HEK293 (cell line): ENCODE results near the gene DYNLRB1.

Experiments used
- GLI2 ChIP-seq: fragments of 450-650 bp; formaldehyde crosslinking; IDR thresholded peaks from 2 replicates; pipeline ENCODE4; 2017; ENCODE audit warnings: missing biosample characterization, missing genetic modification characterization, low read depth, borderline replicate concordance
- KLF1 ChIP-seq: fragments of 450-650 bp; formaldehyde crosslinking; IDR thresholded peaks from 2 replicates; pipeline ENCODE4 v1.5.1; 2016; ENCODE audit warnings: missing biosample characterization, missing genetic modification characterization
- KLF16 ChIP-seq: fragments of 450-650 bp; formaldehyde crosslinking; IDR thresholded peaks from 2 replicates; pipeline ENCODE4 v1.5.1; 2017; ENCODE audit warnings: missing biosample characterization, missing genetic modification characterization
- PATZ1 ChIP-seq: fragments of 450-650 bp; formaldehyde crosslinking; IDR thresholded peaks from 2 replicates; pipeline ENCODE4 v1.5.1; 2016; ENCODE audit warnings: missing biosample characterization, missing genetic modification characterization
- SALL2 ChIP-seq: fragments of 450-650 bp; formaldehyde crosslinking; IDR thresholded peaks from 2 replicates; pipeline ENCODE4 v1.5.0; 2017; ENCODE audit warnings: missing biosample characterization, mild to moderate bottlenecking, missing genetic modification characterization, borderline replicate concordance
- ZBTB49 ChIP-seq: fragments of 450-650 bp; formaldehyde crosslinking; IDR thresholded peaks from 2 replicates; pipeline ENCODE4 v1.5.1; 2016; ENCODE audit warnings: missing biosample characterization, missing genetic modification characterization, low read depth
- ZBTB7A ChIP-seq: fragments of 450-650 bp; formaldehyde crosslinking; IDR thresholded peaks from 2 replicates; pipeline ENCODE4 v1.5.1; 2016; ENCODE audit warnings: low read depth, missing biosample characterization, missing genetic modification characterization
- ZFP69B ChIP-seq: fragments of 450-650 bp; formaldehyde crosslinking; IDR thresholded peaks from 2 replicates; pipeline ENCODE4 v1.5.1; 2016; ENCODE audit warnings: missing biosample characterization, missing genetic modification characterization
- ZIC2 ChIP-seq: fragments of 450-650 bp; formaldehyde crosslinking; IDR thresholded peaks from 2 replicates; pipeline ENCODE4 v1.5.1; 2016; ENCODE audit warnings: missing biosample characterization, missing genetic modification characterization
- ZNF114 ChIP-seq: fragments of 450-650 bp; formaldehyde crosslinking; IDR thresholded peaks from 2 replicates; pipeline ENCODE4 v1.5.0; 2017; ENCODE audit warnings: missing biosample characterization, missing genetic modification characterization
- ZNF169 ChIP-seq: fragments of 450-650 bp; formaldehyde crosslinking; IDR thresholded peaks from 2 replicates; pipeline ENCODE4 v1.5.1; 2016; ENCODE audit warnings: missing biosample characterization, missing genetic modification characterization
- ZNF223 ChIP-seq: fragments of 450-650 bp; formaldehyde crosslinking; IDR thresholded peaks from 2 replicates; pipeline ENCODE4 v1.5.1; 2016; ENCODE audit warnings: missing biosample characterization, missing genetic modification characterization
- ZNF341 ChIP-seq: fragments of 450-650 bp; formaldehyde crosslinking; IDR thresholded peaks from 2 replicates; pipeline ENCODE4; 2016; ENCODE audit warnings: low read depth, missing biosample characterization, missing genetic modification characterization
- ZNF514 ChIP-seq: fragments of 450-650 bp; formaldehyde crosslinking; IDR thresholded peaks from 2 replicates; pipeline ENCODE4 v1.5.1; 2016; ENCODE audit warnings: missing biosample characterization, missing genetic modification characterization
- ZNF544 ChIP-seq: fragments of 450-650 bp; formaldehyde crosslinking; IDR thresholded peaks from 2 replicates; pipeline ENCODE4 v1.5.0; 2017; ENCODE audit warnings: missing biosample characterization, missing genetic modification characterization
- ZNF558 ChIP-seq: fragments of 450-650 bp; formaldehyde crosslinking; IDR thresholded peaks from 2 replicates; pipeline ENCODE4 v1.5.1; 2016; ENCODE audit warnings: missing biosample characterization, missing genetic modification characterization
- ZNF596 ChIP-seq: fragments of 450-650 bp; IDR thresholded peaks from 2 replicates; pipeline ENCODE4 v1.5.0; 2018; ENCODE audit warnings: missing biosample characterization, mild to moderate bottlenecking, missing genetic modification characterization, moderate library complexity
- ZNF654 ChIP-seq: fragments of 450-650 bp; formaldehyde crosslinking; IDR thresholded peaks from 2 replicates; pipeline ENCODE4 v1.5.1; 2016; ENCODE audit warnings: low read depth, missing biosample characterization, missing genetic modification characterization
- ZNF707 ChIP-seq: fragments of 450-650 bp; formaldehyde crosslinking; IDR thresholded peaks from 2 replicates; pipeline ENCODE4 v1.5.1; 2016; ENCODE audit warnings: missing biosample characterization, missing genetic modification characterization
- ZNF776 ChIP-seq: fragments of 450-650 bp; formaldehyde crosslinking; IDR thresholded peaks from 2 replicates; pipeline ENCODE4 v1.5.0; 2017; ENCODE audit warnings: missing biosample characterization, missing genetic modification characterization, borderline replicate concordance
- ZXDB ChIP-seq: fragments of 450-650 bp; formaldehyde crosslinking; IDR thresholded peaks from 2 replicates; pipeline ENCODE4 v1.5.1; 2016; ENCODE audit warnings: missing biosample characterization, missing genetic modification characterization
- TF ChIP-seq, protein P1 (sequence below): fragments of 450-650 bp; formaldehyde crosslinking; IDR thresholded peaks from 2 replicates; pipeline ENCODE4 v1.5.1; 2017; ENCODE audit warnings: missing biosample characterization, missing genetic modification characterization
- TF ChIP-seq, protein P2 (sequence below): fragments of 450-650 bp; formaldehyde crosslinking; IDR thresholded peaks from 2 replicates; pipeline ENCODE4 v1.5.1; 2016; ENCODE audit warnings: missing biosample characterization, missing genetic modification characterization
- TF ChIP-seq, protein P3 (sequence below): fragments of 450-650 bp; formaldehyde crosslinking; conservative IDR thresholded peaks from 2 replicates; pipeline ENCODE4 v1.5.1; 2016; ENCODE audit warnings: low read depth, missing biosample characterization, missing genetic modification characterization
- TF ChIP-seq, protein P4 (sequence below): fragments of 450-650 bp; formaldehyde crosslinking; IDR thresholded peaks from 2 replicates; pipeline ENCODE4 v1.5.1; 2017; ENCODE audit warnings: missing biosample characterization, missing genetic modification characterization
- TF ChIP-seq, protein P5 (sequence below): fragments of 450-650 bp; formaldehyde crosslinking; IDR thresholded peaks from 2 replicates; pipeline ENCODE4 v1.5.1; 2016; ENCODE audit warnings: missing biosample characterization, missing genetic modification characterization

Gene DYNLRB1

DNA sequence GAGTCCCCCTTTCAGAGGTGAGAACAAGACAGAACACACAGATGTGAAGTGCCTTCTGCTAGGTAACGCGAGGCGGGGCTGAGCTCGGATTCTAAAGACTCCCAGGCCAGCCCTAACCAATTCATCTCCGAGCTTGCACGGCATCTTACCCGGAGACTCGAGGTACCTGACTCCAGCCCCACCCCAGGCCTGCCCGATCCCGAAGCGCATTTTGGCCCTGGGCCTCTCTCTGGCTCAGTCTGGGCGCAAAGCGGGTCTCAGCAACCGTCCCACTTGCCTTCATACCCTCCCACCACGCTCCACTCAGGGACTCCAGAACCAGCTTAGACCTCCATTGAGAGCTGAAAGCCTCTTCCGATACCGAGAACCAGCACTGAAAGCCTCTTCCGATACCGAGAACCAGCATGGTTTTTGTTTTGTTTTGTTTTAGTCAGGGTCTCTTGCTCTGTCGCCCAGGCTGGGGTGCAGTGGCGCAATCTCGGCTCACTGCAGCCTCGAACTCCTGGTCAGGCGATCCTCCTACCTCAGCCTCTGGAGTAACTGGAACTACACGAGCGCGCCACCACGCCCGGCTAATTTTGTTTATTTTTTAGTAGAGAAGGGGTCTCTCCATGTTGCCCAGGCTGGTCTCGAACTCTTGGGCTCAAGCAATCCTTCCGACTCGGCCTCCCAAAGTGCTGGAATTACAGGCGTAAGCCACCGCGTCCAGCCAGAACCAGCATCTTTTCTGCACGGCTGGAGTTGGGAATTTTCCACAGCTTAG is 557 bp upstream of the DYNLRB1 start (continued):
- TF ChIP-seq, protein P1, sequence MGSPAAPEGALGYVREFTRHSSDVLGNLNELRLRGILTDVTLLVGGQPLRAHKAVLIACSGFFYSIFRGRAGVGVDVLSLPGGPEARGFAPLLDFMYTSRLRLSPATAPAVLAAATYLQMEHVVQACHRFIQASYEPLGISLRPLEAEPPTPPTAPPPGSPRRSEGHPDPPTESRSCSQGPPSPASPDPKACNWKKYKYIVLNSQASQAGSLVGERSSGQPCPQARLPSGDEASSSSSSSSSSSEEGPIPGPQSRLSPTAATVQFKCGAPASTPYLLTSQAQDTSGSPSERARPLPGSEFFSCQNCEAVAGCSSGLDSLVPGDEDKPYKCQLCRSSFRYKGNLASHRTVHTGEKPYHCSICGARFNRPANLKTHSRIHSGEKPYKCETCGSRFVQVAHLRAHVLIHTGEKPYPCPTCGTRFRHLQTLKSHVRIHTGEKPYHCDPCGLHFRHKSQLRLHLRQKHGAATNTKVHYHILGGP (tag by site-specific recombination) = no peak
- TF ChIP-seq, protein P2, sequence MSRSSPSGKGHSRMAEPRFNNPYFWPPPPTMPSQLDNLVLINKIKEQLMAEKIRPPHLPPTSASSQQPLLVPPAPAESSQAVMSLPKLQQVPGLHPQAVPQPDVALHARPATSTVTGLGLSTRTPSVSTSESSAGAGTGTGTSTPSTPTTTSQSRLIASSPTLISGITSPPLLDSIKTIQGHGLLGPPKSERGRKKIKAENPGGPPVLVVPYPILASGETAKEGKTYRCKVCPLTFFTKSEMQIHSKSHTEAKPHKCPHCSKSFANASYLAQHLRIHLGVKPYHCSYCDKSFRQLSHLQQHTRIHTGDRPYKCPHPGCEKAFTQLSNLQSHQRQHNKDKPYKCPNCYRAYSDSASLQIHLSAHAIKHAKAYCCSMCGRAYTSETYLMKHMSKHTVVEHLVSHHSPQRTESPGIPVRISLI = no peak
- TF ChIP-seq ZIC2 (no peak), ZNF514 (tag by site-specific recombination) (no peak), ZNF341 (tag by site-specific recombination) (no peak), KLF16 (tag by site-specific recombination) (no peak), ZNF114 (no peak), ZNF654 (tag by site-specific recombination) (no peak), ZNF707 (tag by site-specific recombination) (no peak), ZNF223 (no peak), ZNF558 (tag by site-specific recombination) (peak; percentile 11; the same call in 1 of the 2 replicates), ZXDB (tag by site-specific recombination) (peak; percentile 51; the same call in 1 of the 2 replicates), ZNF544 (no peak), PATZ1 (tag by site-specific recombination) (peak; percentile 23; the same call in 1 of the 2 replicates), ZFP69B (tag by site-specific recombination) (no peak), ZBTB49 (tag by site-specific recombination) (no peak), ZNF169 (tag by site-specific recombination) (no peak), SALL2 (tag by site-specific recombination) (no peak), ZNF596 (tag by site-specific recombination) (no peak), ZBTB7A (tag by site-specific recombination) (peak; percentile 90; the same call in 1 of the 2 replicates), ZNF776 (tag by site-specific recombination) (no peak), KLF1 (peak; percentile 40), GLI2 (no peak)
- TF ChIP-seq, protein P3, sequence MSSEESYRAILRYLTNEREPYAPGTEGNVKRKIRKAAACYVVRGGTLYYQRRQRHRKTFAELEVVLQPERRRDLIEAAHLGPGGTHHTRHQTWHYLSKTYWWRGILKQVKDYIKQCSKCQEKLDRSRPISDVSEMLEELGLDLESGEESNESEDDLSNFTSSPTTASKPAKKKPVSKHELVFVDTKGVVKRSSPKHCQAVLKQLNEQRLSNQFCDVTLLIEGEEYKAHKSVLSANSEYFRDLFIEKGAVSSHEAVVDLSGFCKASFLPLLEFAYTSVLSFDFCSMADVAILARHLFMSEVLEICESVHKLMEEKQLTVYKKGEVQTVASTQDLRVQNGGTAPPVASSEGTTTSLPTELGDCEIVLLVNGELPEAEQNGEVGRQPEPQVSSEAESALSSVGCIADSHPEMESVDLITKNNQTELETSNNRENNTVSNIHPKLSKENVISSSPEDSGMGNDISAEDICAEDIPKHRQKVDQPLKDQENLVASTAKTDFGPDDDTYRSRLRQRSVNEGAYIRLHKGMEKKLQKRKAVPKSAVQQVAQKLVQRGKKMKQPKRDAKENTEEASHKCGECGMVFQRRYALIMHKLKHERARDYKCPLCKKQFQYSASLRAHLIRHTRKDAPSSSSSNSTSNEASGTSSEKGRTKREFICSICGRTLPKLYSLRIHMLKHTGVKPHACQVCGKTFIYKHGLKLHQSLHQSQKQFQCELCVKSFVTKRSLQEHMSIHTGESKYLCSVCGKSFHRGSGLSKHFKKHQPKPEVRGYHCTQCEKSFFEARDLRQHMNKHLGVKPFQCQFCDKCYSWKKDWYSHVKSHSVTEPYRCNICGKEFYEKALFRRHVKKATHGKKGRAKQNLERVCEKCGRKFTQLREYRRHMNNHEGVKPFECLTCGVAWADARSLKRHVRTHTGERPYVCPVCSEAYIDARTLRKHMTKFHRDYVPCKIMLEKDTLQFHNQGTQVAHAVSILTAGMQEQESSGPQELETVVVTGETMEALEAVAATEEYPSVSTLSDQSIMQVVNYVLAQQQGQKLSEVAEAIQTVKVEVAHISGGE (tag by site-specific recombination) = no peak
- TF ChIP-seq, protein P4, sequence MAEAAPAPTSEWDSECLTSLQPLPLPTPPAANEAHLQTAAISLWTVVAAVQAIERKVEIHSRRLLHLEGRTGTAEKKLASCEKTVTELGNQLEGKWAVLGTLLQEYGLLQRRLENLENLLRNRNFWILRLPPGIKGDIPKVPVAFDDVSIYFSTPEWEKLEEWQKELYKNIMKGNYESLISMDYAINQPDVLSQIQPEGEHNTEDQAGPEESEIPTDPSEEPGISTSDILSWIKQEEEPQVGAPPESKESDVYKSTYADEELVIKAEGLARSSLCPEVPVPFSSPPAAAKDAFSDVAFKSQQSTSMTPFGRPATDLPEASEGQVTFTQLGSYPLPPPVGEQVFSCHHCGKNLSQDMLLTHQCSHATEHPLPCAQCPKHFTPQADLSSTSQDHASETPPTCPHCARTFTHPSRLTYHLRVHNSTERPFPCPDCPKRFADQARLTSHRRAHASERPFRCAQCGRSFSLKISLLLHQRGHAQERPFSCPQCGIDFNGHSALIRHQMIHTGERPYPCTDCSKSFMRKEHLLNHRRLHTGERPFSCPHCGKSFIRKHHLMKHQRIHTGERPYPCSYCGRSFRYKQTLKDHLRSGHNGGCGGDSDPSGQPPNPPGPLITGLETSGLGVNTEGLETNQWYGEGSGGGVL = no peak
- TF ChIP-seq, protein P5, sequence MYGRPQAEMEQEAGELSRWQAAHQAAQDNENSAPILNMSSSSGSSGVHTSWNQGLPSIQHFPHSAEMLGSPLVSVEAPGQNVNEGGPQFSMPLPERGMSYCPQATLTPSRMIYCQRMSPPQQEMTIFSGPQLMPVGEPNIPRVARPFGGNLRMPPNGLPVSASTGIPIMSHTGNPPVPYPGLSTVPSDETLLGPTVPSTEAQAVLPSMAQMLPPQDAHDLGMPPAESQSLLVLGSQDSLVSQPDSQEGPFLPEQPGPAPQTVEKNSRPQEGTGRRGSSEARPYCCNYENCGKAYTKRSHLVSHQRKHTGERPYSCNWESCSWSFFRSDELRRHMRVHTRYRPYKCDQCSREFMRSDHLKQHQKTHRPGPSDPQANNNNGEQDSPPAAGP (tag by site-specific recombination) = no peak
